ENCODE data around the gene DNAAF8. TPM values are rescaled to one million over a fixed set of nuclear protein-coding genes. Genes with fewer than 3 reads are reported as not detected.

The DNAAF8 gene
- not detected for total RNA-seq

- peak; percentile 81 for DNase-seq
- POLR2A ChIA-PET: interaction anchor here (1.0 to 2.4 kb wide), 21 partner anchors 10 to 481 kb away, joined by 3 to 24 read pairs (median 6); partner anchors contain the start of genes CDIP1, CORO7, GLYR1 and NAGPA
- Mint-ChIP-seq H3K9me3 (no peaks in the 10 kb centered on the region), H3K27me3 (no peaks in the 10 kb centered on the region), H3K36me3 (ENCODE audit: low read depth) (no peaks in the 10 kb centered on the region), H3K4me1 (peaks cover 24% of the 10 kb centered on the region), H3K27ac (peak within 1 kb of the TSS; percentile 78), H3K4me3 (peak within 1 kb of the TSS; percentile 78)
- CTCF ChIA-PET: interaction anchor here (0.5 to 2.3 kb wide), 17 partner anchors 10 to 1703 kb away, joined by 3 to 12 read pairs (median 4); partner anchors contain the start of genes GLYR1, MGRN1, NUDT16L1 and ROGDI
These were observed at the start of gene DNAAF8, which contains the start of gene ANKS3 for GRCh38 chr16:4734063-4734729. Gene DNAAF8, plus strand, starts transcription at chr16:4734537. Its CDS starts 1,978 bp downstream, at chr16:4736515. Gene ANKS3, minus strand, starts transcription at chr16:4734271. Its CDS starts 4,122 bp downstream, at chr16:4730149.

- CTCF ChIA-PET: no interaction called here
- H3K27me3 Mint-ChIP-seq: no peaks in the 10 kb centered on the region
These were observed 49.6 kb upstream of the DNAAF8 start for GRCh38 chr16:4684763-4685162.

DNA sequence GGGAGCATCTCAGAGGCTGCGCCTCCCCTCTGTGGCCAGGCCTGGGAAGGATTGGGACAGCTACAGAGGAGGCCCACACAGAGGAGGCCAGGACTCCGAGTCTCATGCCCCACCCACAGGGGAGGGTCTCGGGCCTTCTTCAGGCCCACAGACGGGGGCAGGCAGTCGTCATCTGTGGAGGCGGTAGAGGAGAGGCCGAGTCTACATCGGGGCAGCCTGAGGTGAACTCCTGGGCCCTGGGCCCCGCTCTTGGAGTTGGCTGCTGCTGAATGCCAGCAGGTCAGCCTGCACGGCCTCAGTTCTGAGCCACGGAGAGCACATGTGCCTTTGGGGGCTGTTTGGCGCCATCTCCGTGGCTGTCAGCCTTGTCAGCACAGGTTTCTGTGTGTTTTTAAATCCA lies 49.0 kb upstream of the DNAAF8 start:
- Mint-ChIP-seq H3K27ac (no peak overlapping the region), H3K36me3 (ENCODE audit: low read depth) (peaks cover 9% of the 10 kb centered on the region), H3K9me3 (no peaks in the 10 kb centered on the region), H3K4me3 (no peak overlapping the region), H3K27me3 (no peaks in the 10 kb centered on the region), H3K4me1 (no peaks in the 10 kb centered on the region)
- no peak for DNase-seq
- CTCF ChIA-PET: no interaction called here
- POLR2A ChIA-PET: interaction anchor here (1.0 kb wide), 1 partner anchor 15 kb away, joined by 3 read pairs; no protein-coding TSS in a partner anchor

More at GRCh38 chr16:4684763-4685162, 49.6 kb upstream of the DNAAF8 start:
- DNase-seq: no peak
- Mint-ChIP-seq H3K4me1 (no peaks in the 10 kb centered on the region), H3K36me3 (ENCODE audit: low read depth) (peaks cover 9% of the 10 kb centered on the region), H3K4me3 (no peak overlapping the region), H3K9me3 (no peaks in the 10 kb centered on the region), H3K27ac (no peak overlapping the region)
- POLR2A ChIA-PET: no interaction called here

DNA sequence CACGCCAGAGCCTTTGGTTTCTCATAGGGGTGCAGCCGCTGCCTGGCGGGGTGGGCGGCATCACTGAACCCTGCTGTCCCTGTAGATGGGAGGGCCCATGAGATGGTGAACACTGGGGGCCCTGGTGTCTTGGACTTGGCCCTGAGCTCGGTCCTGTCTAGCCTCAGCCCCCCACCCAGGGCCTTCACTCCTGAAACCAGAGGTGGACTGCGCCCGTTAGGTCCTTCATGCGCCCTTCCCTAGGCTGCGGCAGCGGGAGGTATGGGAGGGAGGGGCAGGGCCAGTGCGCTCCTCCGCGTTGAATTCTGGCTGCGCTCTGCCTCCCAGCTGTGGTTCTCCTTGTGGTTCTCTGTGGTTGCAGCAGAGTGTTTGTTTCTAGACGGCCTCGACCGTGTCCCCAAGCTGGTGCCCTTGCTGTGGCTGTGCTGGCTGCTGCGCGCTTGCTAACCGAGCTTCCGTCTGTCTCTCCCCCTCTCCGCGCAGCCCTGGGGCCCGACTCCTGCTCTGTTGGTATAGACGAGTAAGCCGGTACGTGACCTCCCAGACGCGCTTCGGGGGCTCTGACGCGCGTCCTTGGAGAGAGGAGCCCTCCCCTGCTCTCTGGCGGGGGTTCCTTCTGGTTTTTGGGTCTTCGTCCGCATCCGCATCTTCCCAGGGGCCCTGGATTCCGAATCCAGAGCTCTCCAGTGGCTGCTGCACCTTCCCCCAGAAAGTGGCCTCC lies 48.4 kb upstream of the DNAAF8 start:
- no peak for DNase-seq
- ChIA-PET POLR2A (interaction anchor here (1.0 kb wide), 1 partner anchor 14 kb away, joined by 3 read pairs; no protein-coding TSS in a partner anchor), CTCF (no interaction called here)
- peaks cover 9% of the 10 kb centered on the region for H3K36me3 Mint-ChIP-seq (ENCODE audit: low read depth)
- H3K9me3 Mint-ChIP-seq: no peaks in the 10 kb centered on the region
- no peak overlapping the region for H3K27ac Mint-ChIP-seq
- no peaks in the 10 kb centered on the region for H3K27me3 Mint-ChIP-seq
- no peak overlapping the region for H3K4me3 Mint-ChIP-seq
- no peaks in the 10 kb centered on the region for H3K4me1 Mint-ChIP-seq

- Mint-ChIP-seq H3K4me3 (no peak overlapping the region), H3K36me3 (ENCODE audit: low read depth) (peaks cover 7% of the 10 kb centered on the region), H3K4me1 (no peaks in the 10 kb centered on the region), H3K9me3 (no peaks in the 10 kb centered on the region), H3K27ac (no peak overlapping the region), H3K27me3 (no peaks in the 10 kb centered on the region)
- no peak for DNase-seq
- CTCF ChIA-PET: no interaction called here
- POLR2A ChIA-PET: no interaction called here
These were observed 47.7 kb upstream of the DNAAF8 start for GRCh38 chr16:4686497-4687210.

GRCh38 chr16:4687416-4687815 lies 46.9 kb upstream of the DNAAF8 start:
- Mint-ChIP-seq H3K27ac (no peak overlapping the region), H3K27me3 (no peaks in the 10 kb centered on the region), H3K9me3 (no peaks in the 10 kb centered on the region), H3K4me1 (peaks cover 2% of the 10 kb centered on the region), H3K4me3 (no peak overlapping the region), H3K36me3 (ENCODE audit: low read depth) (peaks cover 6% of the 10 kb centered on the region)
- ChIA-PET CTCF (no interaction called here), POLR2A (no interaction called here)
- DNase-seq: no peak

- Mint-ChIP-seq H3K4me1 (peaks cover 6% of the 10 kb centered on the region), H3K36me3 (ENCODE audit: low read depth) (peaks cover 4% of the 10 kb centered on the region), H3K27me3 (no peaks in the 10 kb centered on the region), H3K9me3 (no peaks in the 10 kb centered on the region), H3K4me3 (no peak overlapping the region), H3K27ac (no peak overlapping the region)
- ChIA-PET POLR2A (no interaction called here), CTCF (no interaction called here)
- DNase-seq: no peak
These were observed 46.2 kb upstream of the DNAAF8 start for GRCh38 chr16:4687946-4688673.

- H3K4me1 Mint-ChIP-seq: peaks cover 6% of the 10 kb centered on the region
- ChIA-PET CTCF (no interaction called here), POLR2A (no interaction called here)
- H3K27me3 Mint-ChIP-seq: no peaks in the 10 kb centered on the region
- H3K4me3 Mint-ChIP-seq: no peak overlapping the region
- no peaks in the 10 kb centered on the region for H3K9me3 Mint-ChIP-seq
- peaks cover 3% of the 10 kb centered on the region for H3K36me3 Mint-ChIP-seq (ENCODE audit: low read depth)
- no peak overlapping the region for H3K27ac Mint-ChIP-seq
- DNase-seq: no peak
These were observed 45.7 kb upstream of the DNAAF8 start for GRCh38 chr16:4688674-4689045.

GRCh38 chr16:4689091-4689671 lies 45.2 kb upstream of the DNAAF8 start:
- no peaks in the 10 kb centered on the region for H3K9me3 Mint-ChIP-seq
- CTCF ChIA-PET: no interaction called here

GRCh38 chr16:4689864-4690704 lies 44.3 kb upstream of the DNAAF8 start:
- peaks cover 11% of the 10 kb centered on the region for H3K4me1 Mint-ChIP-seq
- no peaks in the 10 kb centered on the region for H3K27me3 Mint-ChIP-seq
- H3K36me3 Mint-ChIP-seq (ENCODE audit: low read depth): no peaks in the 10 kb centered on the region
- H3K9me3 Mint-ChIP-seq: no peaks in the 10 kb centered on the region
- CTCF ChIA-PET: no interaction called here
- no peak for DNase-seq
- POLR2A ChIA-PET: interaction anchor here (1.4 kb wide), 1 partner anchor 73 kb away, joined by 5 read pairs; no protein-coding TSS in a partner anchor
- no peak overlapping the region for H3K27ac Mint-ChIP-seq
- no peak overlapping the region for H3K4me3 Mint-ChIP-seq

More at GRCh38 chr16:4689091-4689671, 45.2 kb upstream of the DNAAF8 start:
- Mint-ChIP-seq H3K27me3 (no peaks in the 10 kb centered on the region), H3K36me3 (ENCODE audit: low read depth) (peaks cover 3% of the 10 kb centered on the region), H3K4me1 (peaks cover 6% of the 10 kb centered on the region), H3K27ac (no peak overlapping the region), H3K4me3 (no peak overlapping the region)
- DNase-seq: no peak
- POLR2A ChIA-PET: no interaction called here

GRCh38 chr16:4690946-4691665 lies 43.2 kb upstream of the DNAAF8 start:
- CTCF ChIA-PET: interaction anchor here (0.8 kb wide), 1 partner anchor 8 kb away, joined by 3 read pairs; no protein-coding TSS in a partner anchor
- Mint-ChIP-seq H3K27ac (peak overlapping the region; percentile 38), H3K27me3 (no peaks in the 10 kb centered on the region), H3K4me1 (peaks cover 18% of the 10 kb centered on the region), H3K36me3 (ENCODE audit: low read depth) (no peaks in the 10 kb centered on the region), H3K4me3 (peak overlapping the region; percentile 34), H3K9me3 (no peaks in the 10 kb centered on the region)
- no peak for DNase-seq
- POLR2A ChIA-PET: interaction anchor here (0.9 to 1.4 kb wide), 2 partner anchors 10 to 74 kb away, joined by 4 to 5 read pairs; no protein-coding TSS in a partner anchor
